ENCODE measurements around the gene HYAL4. TPM values are rescaled to one million over a fixed set of nuclear protein-coding genes. Genes with fewer than 3 reads are reported as not detected.

Gene HYAL4
- total and polyA plus RNA-seq, 10 donors, result 0.26 TPM; not detected in 9

- Histone ChIP-seq H3K4me1 (no peaks in the 10 kb centered on the region), H3K9me3 (no peaks in the 10 kb centered on the region), H3K4me3 (no peak overlapping the region), H3K27me3 (replicated peaks in 1 of 7) (no peaks in the 10 kb centered on the region), H3K36me3 (no peaks in the 10 kb centered on the region), H3K27ac (no peak overlapping the region)
- 87 to 91% (median 89%) methylated on average over 4 of the region's 4 CpGs for WGBS, 5 donors
- TF ChIP-seq POLR2AphosphoS5 (IDR thresholded peaks at IDR 0.05) (no peak), CTCF (IDR thresholded peaks at IDR 0.05 in 8 of 11, conservative IDR thresholded peaks at IDR 0.05 in 3 of 11) (no peak), POLR2A (IDR thresholded peaks at IDR 0.05) (no peak)
- DNase-seq, result no peak
- intact Hi-C loops (cut with DNase I; ENCODE audit: low total_unique reads), result no loop called here
Measured at GRCh38 chr7:123923599-123923998, 78.6 kb downstream of the HYAL4 start.

GRCh38 chr7:123924941-123925340, 80.0 kb downstream of the HYAL4 start, which contains the start of gene SPAM1:
Gene SPAM1 (plus strand): TSS chr7:123925241. CDS start chr7:123953571, 28,330 bp downstream.
- H3K4me1 ChIP-seq, result no peaks in the 10 kb centered on the region
- no peaks in the 10 kb centered on the region for H3K36me3 ChIP-seq
- no peak for DNase-seq
- intact Hi-C loops (cut with DNase I; ENCODE audit: low total_unique reads), result no loop called here
- H3K4me3 ChIP-seq, result no peak within 1 kb of the TSS
- H3K27me3 ChIP-seq (replicated peaks in 1 of 7), result no peaks in the 10 kb centered on the region
- TF ChIP-seq POLR2AphosphoS5 (IDR thresholded peaks at IDR 0.05) (no peak), CTCF (IDR thresholded peaks at IDR 0.05 in 8 of 11, conservative IDR thresholded peaks at IDR 0.05 in 3 of 11) (no peak), POLR2A (IDR thresholded peaks at IDR 0.05) (no peak)
- H3K9me3 ChIP-seq, result no peaks in the 10 kb centered on the region
- H3K27ac ChIP-seq, result no peak within 1 kb of the TSS

Other genes starting within 250 kb of the HYAL4 start
- gene ASB15, start 243.3 kb upstream of the HYAL4 start, total RNA-seq, result not detected
- under 1 TPM in 1 of 3 donors, not detected in 2; 0.03 TPM for gene ASB15, start 243.3 kb upstream of the HYAL4 start, polyA plus RNA-seq
- not detected for gene LMOD2, start 189.3 kb upstream of the HYAL4 start, total RNA-seq
- under 1 TPM in 1 of 3 donors, not detected in 2; 0.03 TPM for gene LMOD2, start 189.3 kb upstream of the HYAL4 start, polyA plus RNA-seq
- 10 to 100 TPM; 19.8 to 31.0 (median 28.8) TPM for gene WASL, start 96.2 kb upstream of the HYAL4 start, total RNA-seq
- 10 to 100 TPM in 1 of 3 donors, 1 to 10 TPM in 2; 5.3 to 12.6 (median 7.3) TPM for gene WASL, start 96.2 kb upstream of the HYAL4 start, polyA plus RNA-seq
- not detected for gene SPAM1, start 80.1 kb downstream of the HYAL4 start, total RNA-seq
- not detected for gene SPAM1, start 80.1 kb downstream of the HYAL4 start, polyA plus RNA-seq
- under 1 TPM in 2 of 7 donors, not detected in 5; 0.17 to 0.33 TPM for gene TMEM229A, start 187.9 kb downstream of the HYAL4 start, total RNA-seq
- gene TMEM229A, start 187.9 kb downstream of the HYAL4 start, polyA plus RNA-seq, result under 1 TPM in 1 of 3 donors, not detected in 2; 0.06 TPM

Measured in spleen (tissue), 11 donors.